ENCODE data around the gene DHCR24. TPM values are rescaled to one million over a fixed set of nuclear protein-coding genes. Genes with fewer than 3 reads are reported as not detected.

DHCR24 gene
- total RNA-seq, 3 donors from 2014 or later, result 101 to 271 (median 197) TPM

DNA sequence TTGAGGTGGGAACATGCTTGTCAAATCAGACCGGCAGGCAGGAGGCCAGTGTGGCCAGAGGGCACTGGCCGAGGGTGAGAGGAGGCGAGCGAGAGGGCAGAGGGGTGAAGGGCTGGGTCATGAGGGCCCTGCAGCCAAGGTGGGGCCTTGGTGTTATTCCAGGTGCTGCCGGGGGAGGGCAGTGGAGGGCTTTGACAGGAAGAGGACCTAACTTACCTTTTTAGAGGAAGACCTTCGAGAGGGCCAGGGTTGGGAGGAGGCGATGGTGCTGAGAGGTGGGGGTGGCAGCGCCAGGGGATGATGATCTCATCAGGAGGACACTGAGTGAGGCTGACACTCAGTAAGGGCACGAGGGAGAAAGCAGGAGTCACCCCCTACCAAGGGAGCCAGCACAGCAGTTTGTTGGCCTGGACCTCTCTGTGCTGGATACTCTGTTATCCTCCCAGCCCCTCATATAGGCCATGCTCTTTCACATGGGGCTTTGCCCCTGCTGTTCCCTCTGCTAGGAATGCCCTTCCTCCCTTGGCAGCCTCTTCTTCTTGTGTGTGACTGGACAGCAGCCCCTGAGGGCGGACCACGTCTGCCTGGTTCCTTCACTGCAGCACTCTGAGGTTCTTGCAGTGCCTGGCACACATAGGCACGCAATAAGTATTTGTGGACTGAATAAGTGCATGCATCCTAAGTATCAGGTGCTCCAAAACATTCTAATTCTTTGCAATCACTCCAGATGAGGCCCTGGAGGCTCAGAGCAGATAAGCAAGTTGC is 78.4 kb downstream of the DHCR24 start:
- Histone ChIP-seq H3K36me3 (ENCODE audit: low read depth) (no peaks in the 10 kb centered on the region), H3K4me1 (ENCODE audit: low read depth) (peaks cover 14% of the 10 kb centered on the region), H3K4me3 (no peak overlapping the region), H3K9me3 (no peaks in the 10 kb centered on the region)
- DNase-seq (no peak), ATAC-seq (no peak)
- intact Hi-C loops (cut with DNase I, micrococcal nuclease), result loop anchor here in 1 of 2 donors (10.0 kb wide), 1 partner anchor 304 kb away; no protein-coding TSS in a partner anchor
- TF ChIP-seq, protein P1, sequence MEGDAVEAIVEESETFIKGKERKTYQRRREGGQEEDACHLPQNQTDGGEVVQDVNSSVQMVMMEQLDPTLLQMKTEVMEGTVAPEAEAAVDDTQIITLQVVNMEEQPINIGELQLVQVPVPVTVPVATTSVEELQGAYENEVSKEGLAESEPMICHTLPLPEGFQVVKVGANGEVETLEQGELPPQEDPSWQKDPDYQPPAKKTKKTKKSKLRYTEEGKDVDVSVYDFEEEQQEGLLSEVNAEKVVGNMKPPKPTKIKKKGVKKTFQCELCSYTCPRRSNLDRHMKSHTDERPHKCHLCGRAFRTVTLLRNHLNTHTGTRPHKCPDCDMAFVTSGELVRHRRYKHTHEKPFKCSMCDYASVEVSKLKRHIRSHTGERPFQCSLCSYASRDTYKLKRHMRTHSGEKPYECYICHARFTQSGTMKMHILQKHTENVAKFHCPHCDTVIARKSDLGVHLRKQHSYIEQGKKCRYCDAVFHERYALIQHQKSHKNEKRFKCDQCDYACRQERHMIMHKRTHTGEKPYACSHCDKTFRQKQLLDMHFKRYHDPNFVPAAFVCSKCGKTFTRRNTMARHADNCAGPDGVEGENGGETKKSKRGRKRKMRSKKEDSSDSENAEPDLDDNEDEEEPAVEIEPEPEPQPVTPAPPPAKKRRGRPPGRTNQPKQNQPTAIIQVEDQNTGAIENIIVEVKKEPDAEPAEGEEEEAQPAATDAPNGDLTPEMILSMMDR (IDR thresholded peaks at IDR 0.05), result no peak

DNA sequence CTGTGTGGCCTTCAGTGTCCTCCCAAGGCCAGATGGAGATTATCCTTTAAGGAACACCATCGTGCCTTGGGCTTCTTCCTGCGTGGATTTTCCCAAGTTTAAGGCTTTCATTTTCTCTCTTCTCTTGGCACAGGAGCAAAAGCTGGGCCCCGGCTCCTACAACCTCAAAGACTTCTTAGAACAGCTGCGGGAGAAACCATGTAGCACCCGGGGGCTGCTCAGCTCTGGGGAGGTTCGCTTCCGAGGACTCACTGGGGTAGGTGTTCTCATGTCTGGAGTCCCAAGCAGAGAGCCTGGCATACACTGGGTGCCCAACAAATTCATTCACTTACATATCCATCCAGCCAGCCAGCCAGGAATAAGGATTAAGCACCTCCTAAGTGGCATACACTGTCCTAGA is 79.2 kb downstream of the DHCR24 start:
- Histone ChIP-seq H3K4me1 (ENCODE audit: low read depth) (peaks cover 14% of the 10 kb centered on the region), H3K4me3 (no peak overlapping the region), H3K9me3 (no peaks in the 10 kb centered on the region), H3K36me3 (ENCODE audit: low read depth) (no peaks in the 10 kb centered on the region)
- DNase-seq (no peak), ATAC-seq (no peak)
- intact Hi-C loops (cut with DNase I, micrococcal nuclease), result loop anchor here in 1 of 2 donors (10.0 kb wide), 1 partner anchor 303 kb away; no protein-coding TSS in a partner anchor
- TF ChIP-seq, protein P1 (IDR thresholded peaks at IDR 0.05), result no peak

DNA sequence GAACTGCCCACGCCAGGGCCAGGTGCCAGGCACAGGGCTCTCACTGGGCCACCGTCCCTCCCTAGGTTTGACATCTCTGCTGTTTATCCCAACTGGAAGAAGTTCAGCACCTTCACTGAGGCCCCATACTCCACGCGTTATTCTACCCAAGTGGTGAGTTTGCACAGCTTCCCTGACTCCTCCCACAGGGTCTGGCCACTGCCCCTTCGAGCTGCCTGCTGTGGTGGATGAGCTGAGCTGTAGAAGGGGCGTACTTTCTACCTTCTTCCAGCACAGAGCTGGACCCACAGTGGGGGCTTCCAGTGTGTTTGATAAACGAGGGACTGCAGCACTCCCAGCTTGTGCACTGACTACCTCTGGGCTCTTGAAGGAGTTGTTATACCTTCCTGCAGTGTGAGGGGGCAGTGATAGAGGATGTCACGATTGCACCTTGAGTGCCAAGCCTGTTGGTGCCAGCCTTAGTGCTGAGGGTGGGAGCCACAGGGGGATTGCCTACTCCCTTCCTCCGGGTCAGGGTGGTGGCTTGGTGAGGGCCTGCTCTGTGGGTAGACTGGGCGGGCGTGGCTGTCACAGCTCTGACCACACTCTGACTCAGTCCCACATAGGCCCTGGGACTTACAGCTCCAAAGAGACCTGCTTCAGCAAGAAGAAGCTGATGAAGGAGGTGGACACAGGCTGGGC is 79.9 kb downstream of the DHCR24 start:
- DNase-seq (peak in 1 of 3 donors; percentile 58), ATAC-seq (peak; percentile 38)
- Histone ChIP-seq H3K4me3 (no peak overlapping the region), H3K4me1 (ENCODE audit: low read depth) (peaks cover 15% of the 10 kb centered on the region), H3K36me3 (ENCODE audit: low read depth) (no peaks in the 10 kb centered on the region), H3K9me3 (no peaks in the 10 kb centered on the region)
- TF ChIP-seq, protein P1 (IDR thresholded peaks at IDR 0.05), result no peak
- intact Hi-C loops (cut with DNase I, micrococcal nuclease), result loop anchor here in 1 of 2 donors (10.0 kb wide), 1 partner anchor 302 kb away; no protein-coding TSS in a partner anchor

DNA sequence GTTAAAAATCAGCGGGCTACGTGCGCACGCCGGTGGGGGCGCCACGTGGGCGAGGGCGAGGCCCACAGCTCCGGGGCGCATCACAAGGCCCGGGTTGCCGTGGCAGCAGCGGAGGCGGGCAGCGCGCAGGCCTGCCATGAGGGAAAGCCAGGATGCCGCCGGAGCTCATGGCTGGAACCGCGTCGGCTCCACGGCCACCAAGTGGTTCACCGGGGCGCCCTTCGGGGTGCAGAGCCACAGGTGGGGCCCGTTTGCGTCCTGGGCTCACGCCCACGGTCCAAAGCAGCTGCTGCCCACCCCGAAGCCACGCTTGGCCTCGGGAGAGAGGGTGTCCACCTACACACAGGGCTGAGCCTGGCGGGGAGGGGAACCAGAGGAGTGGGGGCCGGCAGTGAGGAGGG is 81.0 kb downstream of the DHCR24 start:
- intact Hi-C loops (cut with DNase I, micrococcal nuclease), result loop anchor here in 1 of 2 donors (10.0 kb wide), 1 partner anchor 301 kb away; no protein-coding TSS in a partner anchor
- TF ChIP-seq, protein P1 (IDR thresholded peaks at IDR 0.05), result no peak
- no peak for DNase-seq
- Histone ChIP-seq H3K4me3 (no peak overlapping the region), H3K36me3 (ENCODE audit: low read depth) (no peaks in the 10 kb centered on the region), H3K4me1 (ENCODE audit: low read depth) (peaks cover 21% of the 10 kb centered on the region), H3K9me3 (no peaks in the 10 kb centered on the region)
- ATAC-seq, result no peak

DNA sequence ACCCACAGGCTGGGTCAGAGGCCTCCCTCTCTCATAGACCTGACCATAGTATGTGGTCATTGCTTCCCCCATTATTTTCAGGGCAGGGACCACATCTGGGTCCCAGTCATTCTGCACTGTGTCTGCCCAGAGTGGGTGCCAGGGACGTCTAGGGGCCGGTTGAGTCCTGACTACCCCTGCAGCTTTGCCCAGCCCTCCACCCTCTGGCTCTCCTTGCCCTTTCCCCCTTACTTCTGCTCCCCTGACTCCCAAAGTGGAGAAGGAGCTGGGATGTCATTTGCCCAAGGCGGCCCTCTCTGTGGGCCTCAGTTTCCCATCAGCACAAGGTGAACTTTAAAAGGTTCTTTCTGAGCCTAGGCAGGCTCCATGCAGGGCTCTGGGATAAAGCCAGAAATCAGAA is 81.5 kb downstream of the DHCR24 start:
- no peaks in the 10 kb centered on the region for H3K36me3 ChIP-seq (ENCODE audit: low read depth)
- intact Hi-C loops (cut with DNase I, micrococcal nuclease), result loop anchor here in 1 of 2 donors (10.0 kb wide), 1 partner anchor 301 kb away; no protein-coding TSS in a partner anchor
- peaks cover 21% of the 10 kb centered on the region for H3K4me1 ChIP-seq (ENCODE audit: low read depth)
- no peak overlapping the region for H3K4me3 ChIP-seq
- no peak for DNase-seq
- H3K9me3 ChIP-seq, result no peaks in the 10 kb centered on the region
- no peak for ATAC-seq
- TF ChIP-seq, protein P1 (IDR thresholded peaks at IDR 0.05), result no peak
